ENCODE measurements around the gene KIF15. TPM values are rescaled to one million over a fixed set of nuclear protein-coding genes. Genes with fewer than 3 reads are reported as not detected.
"Not testable (repeated sequence)": the region's sequence is repeated elsewhere in the genome, so short reads cannot be mapped to it uniquely, and the experiment has no call there.

KIF15 gene
- total RNA-seq, 2 experiments from 2014 or later: 40.1 to 51.7 TPM

DNA sequence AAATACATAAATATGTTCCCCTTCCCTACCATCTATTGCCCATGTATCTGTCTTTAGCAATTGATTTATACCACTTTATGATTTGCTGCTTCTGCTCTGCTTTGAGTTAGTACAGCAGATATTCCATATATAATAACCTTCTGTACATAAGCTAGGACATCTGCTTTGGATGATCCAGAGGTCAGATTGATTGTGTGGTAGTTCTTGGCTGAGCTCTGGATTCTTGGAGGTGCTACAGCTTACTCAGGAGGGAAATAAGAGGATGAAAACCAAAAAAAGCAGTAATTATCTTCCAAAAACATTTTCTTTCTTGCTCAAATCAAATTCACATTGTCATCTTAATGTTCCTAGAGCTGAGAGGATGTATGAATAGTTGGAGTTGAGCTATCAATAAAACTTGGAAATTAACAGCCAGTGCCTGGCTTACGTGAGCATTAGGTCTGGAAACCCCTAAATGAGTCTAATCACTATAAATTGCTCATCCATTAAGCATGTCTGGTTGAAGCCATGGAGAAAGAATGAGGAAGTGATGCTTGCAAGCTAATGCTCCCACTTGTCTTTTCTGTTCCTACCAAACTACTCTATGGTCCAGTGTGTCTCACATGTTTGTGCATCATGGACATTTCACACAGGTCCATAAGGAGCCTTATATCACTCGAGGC lies 63.8 kb downstream of the KIF15 start:
- POLR2A ChIA-PET: no interaction called here
- Mint-ChIP-seq H3K27ac (no peak overlapping the region), H3K4me1 (no peaks in the 10 kb centered on the region), H3K27me3 (no peaks in the 10 kb centered on the region), H3K36me3 (ENCODE audit: low read depth) (peaks cover 52% of the 10 kb centered on the region), H3K4me3 (no peak overlapping the region), H3K9me3 (ENCODE audit: low read depth) (no peaks in the 10 kb centered on the region)
- no peak for ATAC-seq
- CTCF ChIA-PET: interaction anchor here (0.7 to 1.2 kb wide), 2 partner anchors 9 to 11 kb away, joined by 3 to 5 read pairs; no protein-coding TSS in a partner anchor
- intact Hi-C loops (cut with DNase I, micrococcal nuclease): no loop called here
- DNase-seq: no peak

DNA sequence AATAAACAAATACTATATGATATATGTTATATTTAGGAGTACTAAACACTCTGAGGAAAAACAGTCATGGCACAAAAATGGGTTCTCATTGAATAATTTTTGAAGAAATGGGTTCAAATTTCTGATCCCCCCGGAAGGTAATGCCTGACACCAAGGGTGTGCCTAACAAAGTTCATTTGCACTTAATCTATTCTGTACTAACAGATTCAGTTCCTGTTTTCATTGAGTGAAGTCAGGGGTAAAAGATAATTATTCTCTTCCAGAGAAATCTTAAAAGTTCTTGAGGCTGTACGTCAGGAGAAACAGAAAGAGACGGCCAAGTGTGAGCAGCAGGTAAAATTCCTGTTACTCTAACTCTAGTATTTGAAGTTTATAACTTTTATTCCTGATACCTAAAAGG lies 65.6 kb downstream of the KIF15 start:
- ChIA-PET POLR2A (no interaction called here), CTCF (no interaction called here)
- Mint-ChIP-seq H3K4me1 (no peaks in the 10 kb centered on the region), H3K9me3 (ENCODE audit: low read depth) (no peaks in the 10 kb centered on the region), H3K27ac (no peak overlapping the region), H3K27me3 (no peaks in the 10 kb centered on the region), H3K36me3 (ENCODE audit: low read depth) (peaks cover 53% of the 10 kb centered on the region), H3K4me3 (no peak overlapping the region)
- intact Hi-C loops (cut with DNase I, micrococcal nuclease): no loop called here
- no peak for DNase-seq
- ATAC-seq: no peak

DNA sequence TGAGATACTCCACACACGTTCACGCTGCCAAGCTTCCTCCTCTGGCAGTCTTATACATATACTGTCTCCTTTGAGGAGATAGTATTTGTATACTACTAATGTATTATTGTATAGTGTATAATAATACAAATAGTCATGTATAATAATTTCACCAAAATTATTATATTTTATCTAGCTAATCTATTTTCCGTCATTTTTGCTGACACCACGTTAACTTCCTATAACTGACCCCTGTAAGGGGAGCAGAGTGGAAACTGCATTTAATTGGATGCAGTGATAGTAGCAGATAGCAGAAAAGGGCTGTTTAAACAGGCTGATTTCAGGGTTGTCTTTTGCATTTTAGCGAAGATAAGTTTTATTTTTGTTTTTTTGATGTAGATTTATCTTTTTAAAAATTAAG lies 69.6 kb downstream of the KIF15 start:
- DNase-seq: no peak
- intact Hi-C loops (cut with DNase I, micrococcal nuclease): no loop called here
- peaks cover 47% of the 10 kb centered on the region for H3K36me3 Mint-ChIP-seq (ENCODE audit: low read depth)
- no peak for ATAC-seq
- POLR2A ChIA-PET: no interaction called here
- no peaks in the 10 kb centered on the region for H3K27me3 Mint-ChIP-seq
- H3K27ac Mint-ChIP-seq: no peak overlapping the region
- CTCF ChIA-PET: interaction anchor here (0.9 kb wide), 1 partner anchor 94 kb away, joined by 3 read pairs; no protein-coding TSS in a partner anchor
- peaks cover 4% of the 10 kb centered on the region for H3K9me3 Mint-ChIP-seq (ENCODE audit: low read depth)
- H3K4me3 Mint-ChIP-seq: no peak overlapping the region
- no peaks in the 10 kb centered on the region for H3K4me1 Mint-ChIP-seq

DNA sequence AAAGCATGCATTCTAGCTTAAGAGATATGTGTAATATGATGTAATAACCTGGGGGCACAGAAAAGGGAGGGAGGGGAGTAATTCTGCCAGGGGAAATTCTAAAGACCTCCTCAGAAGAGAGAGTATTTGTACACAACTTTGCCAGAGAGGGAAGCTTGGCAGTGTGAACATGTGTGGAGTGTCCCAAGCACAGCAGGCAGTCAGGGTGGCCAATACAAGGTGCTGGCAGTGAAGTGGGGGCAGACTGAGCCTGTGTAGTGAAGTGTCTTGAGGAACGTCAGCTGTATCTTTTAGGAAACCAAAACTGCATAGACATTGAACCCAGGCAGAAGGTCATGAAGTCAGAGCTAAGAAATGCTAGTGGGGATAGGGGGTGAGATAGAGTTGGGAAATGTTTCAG lies 70.4 kb downstream of the KIF15 start:
- ChIA-PET POLR2A (interaction anchor here (0.7 kb wide), 1 partner anchor 30 kb away, joined by 3 read pairs; the partner anchor contains the start of gene TMEM42), CTCF (interaction anchor here (0.8 to 0.9 kb wide), 2 partner anchors 9 to 93 kb away, joined by 3 to 5 read pairs; no protein-coding TSS in a partner anchor)
- H3K9me3 Mint-ChIP-seq (ENCODE audit: low read depth): peaks cover 10% of the 10 kb centered on the region
- ATAC-seq: no peak
- no peak for DNase-seq
- intact Hi-C loops (cut with DNase I, micrococcal nuclease): no loop called here
- no peak overlapping the region for H3K4me3 Mint-ChIP-seq
- H3K27ac Mint-ChIP-seq: no peak overlapping the region
- H3K36me3 Mint-ChIP-seq (ENCODE audit: low read depth): peaks cover 48% of the 10 kb centered on the region
- no peaks in the 10 kb centered on the region for H3K4me1 Mint-ChIP-seq
- no peaks in the 10 kb centered on the region for H3K27me3 Mint-ChIP-seq

DNA sequence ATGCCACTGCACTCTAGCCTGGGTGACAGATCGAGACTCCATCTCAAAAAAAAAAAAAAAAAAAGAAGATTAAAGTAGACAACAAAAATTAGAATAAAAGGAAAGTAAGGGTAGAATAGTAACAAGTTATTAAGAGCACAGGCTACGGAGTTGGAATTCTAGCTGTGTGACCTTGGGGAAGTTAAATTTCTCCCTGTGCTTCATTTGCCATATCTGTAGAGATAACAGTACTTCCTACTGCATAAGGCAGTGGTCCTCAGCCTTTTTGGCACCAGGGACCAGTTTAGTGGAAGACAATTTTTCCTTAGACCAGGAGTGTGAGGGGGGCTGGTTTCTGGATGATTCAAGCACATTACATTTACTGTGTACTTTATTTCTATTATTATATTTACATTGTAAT lies 71.4 kb downstream of the KIF15 start:
- DNase-seq: no peak
- Mint-ChIP-seq H3K27me3 (no peaks in the 10 kb centered on the region), H3K36me3 (ENCODE audit: low read depth) (peaks cover 46% of the 10 kb centered on the region), H3K9me3 (ENCODE audit: low read depth) (peaks cover 11% of the 10 kb centered on the region), H3K4me3 (no peak overlapping the region), H3K4me1 (no peaks in the 10 kb centered on the region), H3K27ac (no peak overlapping the region)
- POLR2A ChIA-PET: no interaction called here
- intact Hi-C loops (cut with DNase I, micrococcal nuclease): no loop called here
- no peak for ATAC-seq
- CTCF ChIA-PET: no interaction called here

DNA sequence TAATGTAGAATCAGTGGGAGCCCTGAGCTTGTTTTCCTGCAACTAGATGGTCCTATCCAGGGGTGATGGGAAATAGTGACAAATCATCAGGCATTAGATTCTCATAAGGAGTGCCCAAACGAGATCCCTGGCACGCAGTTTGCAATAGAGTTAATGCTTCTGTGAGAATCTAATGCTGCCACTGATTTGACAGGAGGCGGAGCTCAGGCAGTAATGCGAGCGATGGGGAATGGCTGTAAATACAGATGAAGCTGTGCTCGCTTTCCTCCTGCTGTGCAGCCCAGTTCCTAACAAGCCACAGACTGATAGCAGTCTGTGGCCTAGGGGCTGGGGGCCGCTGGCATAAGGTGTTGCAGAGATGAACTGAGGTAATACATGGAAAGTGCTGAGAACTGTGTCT lies 71.8 kb downstream of the KIF15 start:
- no peak for DNase-seq
- Mint-ChIP-seq H3K4me3 (no peak overlapping the region), H3K4me1 (no peaks in the 10 kb centered on the region), H3K9me3 (ENCODE audit: low read depth) (peaks cover 11% of the 10 kb centered on the region), H3K27ac (no peak overlapping the region), H3K27me3 (no peaks in the 10 kb centered on the region), H3K36me3 (ENCODE audit: low read depth) (peaks cover 51% of the 10 kb centered on the region)
- ChIA-PET POLR2A (no interaction called here), CTCF (no interaction called here)
- ATAC-seq: no peak
- intact Hi-C loops (cut with DNase I, micrococcal nuclease): no loop called here

DNA sequence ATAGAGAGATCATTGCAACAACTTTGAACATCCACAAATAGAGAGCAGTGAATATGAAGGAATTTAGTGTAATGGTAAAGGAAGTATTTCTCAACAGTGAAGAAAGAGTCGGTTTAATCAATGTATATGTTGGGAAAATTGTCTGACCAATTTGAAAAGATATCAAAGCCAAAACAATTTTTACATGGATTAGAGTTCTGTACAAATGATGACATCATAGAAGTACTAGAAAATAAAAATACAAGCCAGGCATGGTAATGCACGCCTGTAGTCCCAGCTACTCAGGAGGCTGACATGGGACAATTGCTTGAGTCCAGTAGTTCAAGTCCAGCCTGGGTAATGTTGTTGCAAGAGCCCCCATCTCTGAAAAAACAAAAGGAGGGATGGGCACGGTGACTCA lies 74.1 kb downstream of the KIF15 start:
- no peak for ATAC-seq
- Mint-ChIP-seq H3K4me1 (no peaks in the 10 kb centered on the region), H3K36me3 (ENCODE audit: low read depth) (peaks cover 56% of the 10 kb centered on the region), H3K27ac (no peak overlapping the region), H3K27me3 (no peaks in the 10 kb centered on the region), H3K4me3 (no peak overlapping the region), H3K9me3 (ENCODE audit: low read depth) (peaks cover 14% of the 10 kb centered on the region)
- no peak for DNase-seq
- ChIA-PET POLR2A (interaction anchor here (0.6 kb wide), 1 partner anchor 22 kb away, joined by 3 read pairs; no protein-coding TSS in a partner anchor), CTCF (interaction anchor here (0.6 kb wide), 1 partner anchor 10 kb away, joined by 5 read pairs; no protein-coding TSS in a partner anchor)
- intact Hi-C loops (cut with DNase I, micrococcal nuclease): no loop called here

DNA sequence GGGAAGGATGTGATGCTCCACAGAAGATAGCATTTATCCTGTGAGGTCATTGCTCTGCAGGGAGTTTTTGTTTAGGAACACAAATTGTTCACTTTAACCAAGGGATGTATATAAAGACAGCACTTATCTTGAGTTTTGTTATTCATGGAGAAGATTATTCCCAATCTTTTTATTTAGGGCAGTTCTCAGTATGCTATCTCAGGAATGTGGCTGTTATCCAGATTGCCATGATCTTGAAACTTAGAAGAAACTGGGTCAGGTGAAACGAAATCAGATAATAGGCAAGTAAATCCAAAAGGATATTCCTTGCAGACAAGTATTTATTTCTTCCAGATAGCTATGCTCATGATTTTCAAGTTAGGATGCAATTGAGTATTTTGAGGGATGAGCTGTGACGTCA lies 80.8 kb downstream of the KIF15 start:
- Mint-ChIP-seq H3K4me1 (no peaks in the 10 kb centered on the region), H3K27me3 (no peaks in the 10 kb centered on the region), H3K36me3 (ENCODE audit: low read depth) (peaks cover 69% of the 10 kb centered on the region), H3K4me3 (no peak overlapping the region), H3K9me3 (ENCODE audit: low read depth) (peaks cover 3% of the 10 kb centered on the region), H3K27ac (no peak overlapping the region)
- POLR2A ChIA-PET: no interaction called here
- intact Hi-C loops (cut with DNase I, micrococcal nuclease): no loop called here
- ATAC-seq (no peak), DNase-seq (no peak)
- CTCF ChIA-PET: no interaction called here

DNA sequence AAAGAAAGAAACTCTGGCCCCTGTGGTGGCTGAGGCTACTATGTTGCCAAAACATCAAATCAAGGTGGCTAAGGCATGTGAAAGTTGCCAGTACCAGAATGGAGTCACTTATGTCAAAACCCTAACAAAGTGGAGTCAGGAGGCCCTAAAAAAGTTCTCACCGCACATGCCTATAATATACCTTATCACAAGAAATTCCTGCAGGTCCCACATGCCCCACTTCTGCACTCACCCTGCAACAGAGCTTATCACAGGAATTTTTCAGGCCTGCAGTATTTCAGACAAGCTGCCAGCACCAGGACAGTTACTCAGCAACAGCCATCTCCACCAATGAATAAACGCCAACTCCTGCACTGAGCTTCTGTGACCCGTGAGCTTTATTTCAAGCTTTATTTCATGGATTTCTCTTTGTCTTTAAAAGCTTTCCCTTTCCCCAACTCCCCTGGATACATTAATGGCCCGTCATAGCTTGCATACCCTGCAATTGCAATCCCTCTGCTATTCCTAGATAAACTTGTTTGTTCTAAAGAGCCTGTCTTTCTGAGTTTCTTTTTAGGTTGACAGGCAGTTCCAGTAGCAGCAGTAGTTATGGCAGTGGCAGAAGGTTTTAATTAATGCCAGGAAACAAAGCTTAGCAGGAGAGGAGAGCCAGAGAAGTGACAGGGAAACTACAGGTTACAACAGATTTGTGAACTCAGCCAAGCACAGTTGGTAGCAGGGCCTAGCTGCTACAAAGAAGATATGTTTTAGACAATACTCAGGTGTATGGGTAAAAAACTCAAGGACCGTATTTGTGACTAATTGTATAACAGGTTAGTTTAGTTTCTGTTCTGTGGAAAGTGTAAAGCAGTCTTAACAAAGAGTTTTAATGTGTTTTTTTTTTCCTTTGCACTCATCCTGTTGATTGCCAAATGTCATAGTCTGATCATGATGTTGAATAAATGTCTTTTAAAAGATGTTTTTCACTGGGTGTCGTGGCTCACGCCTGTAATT lies 84.2 kb downstream of the KIF15 start:
- H3K27me3 Mint-ChIP-seq: no peaks in the 10 kb centered on the region
- peaks cover 45% of the 10 kb centered on the region for H3K36me3 Mint-ChIP-seq (ENCODE audit: low read depth)
- ChIA-PET CTCF (interaction anchor here (1.7 kb wide), 1 partner anchor 69 kb away, joined by 5 read pairs; no protein-coding TSS in a partner anchor), POLR2A (no interaction called here)
- H3K4me1 Mint-ChIP-seq: no peaks in the 10 kb centered on the region
- no peak overlapping the region for H3K4me3 Mint-ChIP-seq
- ATAC-seq (no peak), DNase-seq (no peak)
- intact Hi-C loops (cut with DNase I, micrococcal nuclease): no loop called here
- no peak overlapping the region for H3K27ac Mint-ChIP-seq
- no peaks in the 10 kb centered on the region for H3K9me3 Mint-ChIP-seq (ENCODE audit: low read depth)

DNA sequence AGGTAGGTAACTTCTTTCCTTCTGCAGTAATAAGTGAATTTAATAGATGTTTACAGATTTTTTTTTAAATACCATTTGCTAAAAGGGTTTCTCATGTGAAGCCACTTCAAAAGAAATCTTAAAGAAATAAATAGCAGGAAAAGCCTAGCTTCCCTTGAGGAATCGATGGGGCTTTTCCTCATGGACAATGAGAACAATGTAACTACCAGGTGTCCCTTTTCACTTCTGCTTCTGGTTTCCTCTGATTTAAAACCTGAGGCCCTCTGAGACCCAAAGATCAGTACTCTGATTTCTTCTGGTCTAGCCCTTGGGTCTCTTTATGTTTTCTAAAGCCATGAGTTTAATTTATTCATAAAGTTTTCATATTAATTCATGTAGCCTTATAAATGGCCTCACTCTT lies 87.0 kb downstream of the KIF15 start:
- intact Hi-C loops (cut with DNase I, micrococcal nuclease): no loop called here
- Mint-ChIP-seq H3K36me3 (ENCODE audit: low read depth) (peaks cover 39% of the 10 kb centered on the region), H3K4me1 (no peaks in the 10 kb centered on the region), H3K9me3 (ENCODE audit: low read depth) (no peaks in the 10 kb centered on the region), H3K4me3 (no peak overlapping the region), H3K27me3 (no peaks in the 10 kb centered on the region), H3K27ac (no peak overlapping the region)
- POLR2A ChIA-PET: no interaction called here
- DNase-seq: no peak
- no peak for ATAC-seq
- CTCF ChIA-PET: no interaction called here

DNA sequence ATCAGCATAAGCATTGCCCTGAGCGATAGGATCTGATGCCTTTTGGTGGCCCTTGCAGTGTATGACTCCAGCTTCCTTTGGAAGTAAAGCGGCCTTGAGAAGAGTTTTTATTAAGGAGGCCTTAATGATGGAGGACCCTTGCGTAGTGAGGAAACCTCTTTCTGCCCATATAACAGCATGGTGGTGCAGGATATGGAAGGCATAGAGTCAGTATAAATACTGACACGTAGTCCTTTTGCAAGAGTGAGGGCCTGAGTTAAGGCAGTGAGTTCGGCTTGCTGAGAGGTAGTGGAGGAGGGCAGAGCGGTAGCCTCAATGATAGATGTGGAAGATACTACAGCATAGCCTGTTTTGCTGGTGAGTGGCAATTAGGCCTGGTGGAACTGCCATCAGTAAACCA lies 95.1 kb downstream of the KIF15 start:
- H3K27ac Mint-ChIP-seq; H3K4me3 Mint-ChIP-seq; DNase-seq; ATAC-seq; H3K9me3 Mint-ChIP-seq (ENCODE audit: low read depth); intact Hi-C loops (cut with DNase I, micrococcal nuclease); H3K27me3 Mint-ChIP-seq; POLR2A ChIA-PET; H3K4me1 Mint-ChIP-seq; CTCF ChIA-PET: not testable (repeated sequence)
- H3K36me3 Mint-ChIP-seq (ENCODE audit: low read depth): peaks cover 16% of the 10 kb centered on the region
